HG03432 (cell line): ENCODE results near the gene RAB17.

Experiments
- ATAC-seq: cut with Tn5 transposase; IDR thresholded peaks from one replicate; pipeline ENCODE4 v1.9.1; 2021; ENCODE audit warnings: mild to moderate bottlenecking, moderate library complexity; ENCODE audit not compliant: unreplicated experiment

RAB17 gene

GRCh38 chr2:237565974-237566373 is 24.6 kb downstream of the RAB17 start:
- no peak for ATAC-seq

GRCh38 chr2:237564526-237565131 is 25.9 kb downstream of the RAB17 start:
- no peak for ATAC-seq

GRCh38 chr2:237563816-237564215 is 26.7 kb downstream of the RAB17 start:
- no peak for ATAC-seq

- ATAC-seq: no peak
Measured at GRCh38 chr2:237561221-237561620, 29.3 kb downstream of the RAB17 start.

- ATAC-seq: no peak
Measured at GRCh38 chr2:237558961-237559641, 31.4 kb downstream of the RAB17 start.

- peak; percentile 22 for ATAC-seq
Measured at GRCh38 chr2:237557633-237558015, 32.9 kb downstream of the RAB17 start.

- peak; percentile 93 for ATAC-seq
Measured at GRCh38 chr2:237556773-237557632, 33.5 kb downstream of the RAB17 start.

GRCh38 chr2:237555560-237555959 is 35.0 kb downstream of the RAB17 start:
- no peak for ATAC-seq

- no peak for ATAC-seq
Measured at GRCh38 chr2:237553948-237554347, 36.6 kb downstream of the RAB17 start.

GRCh38 chr2:237552908-237553307 is 37.6 kb downstream of the RAB17 start:
- no peak for ATAC-seq

- ATAC-seq: no peak
Measured at GRCh38 chr2:237551071-237551574, 39.4 kb downstream of the RAB17 start.

- no peak for ATAC-seq
Measured at GRCh38 chr2:237549643-237550415, 40.7 kb downstream of the RAB17 start.

GRCh38 chr2:237549216-237549615 is 41.3 kb downstream of the RAB17 start:
- no peak for ATAC-seq

GRCh38 chr2:237547841-237548416 is 42.6 kb downstream of the RAB17 start:
- no peak for ATAC-seq

- ATAC-seq: no peak
Measured at GRCh38 chr2:237546876-237547395, 43.6 kb downstream of the RAB17 start.

GRCh38 chr2:237546040-237546875 is 44.3 kb downstream of the RAB17 start:
- ATAC-seq: no peak

- ATAC-seq: no peak
Measured at GRCh38 chr2:237542001-237542704, 48.4 kb downstream of the RAB17 start.

- peak; percentile 45 for ATAC-seq
Measured at GRCh38 chr2:237541243-237541642, 49.3 kb downstream of the RAB17 start.

- peak; percentile 58 for ATAC-seq
Measured at GRCh38 chr2:237540823-237541222, 49.7 kb downstream of the RAB17 start.
